Lung (tissue), 12 donors: Measurements from ENCODE around the gene GALNT9. TPM values are rescaled to one million over a fixed set of nuclear protein-coding genes. Genes with fewer than 3 reads are reported as not detected.

Experiments
- ATAC-seq: fragments of 200-7000 bp; cut with Tn5 transposase; one replicate; pipeline ENCODE4 v1.9.1; 2020; ENCODE audit warnings: moderate number of reproducible peaks; ENCODE audit not compliant: insufficient read depth, low FRiP score
- DNase-seq, 3 donors: peaks; one replicate each; pipeline ENCODE4 v3.0.0-alpha.2; 2013 to 2017
- H3K27ac ChIP-seq, 2 donors: one replicate each; pipeline ENCODE4 v1.5.1; 2013; ENCODE audit warnings: mild to moderate bottlenecking in 2 of 2, moderate library complexity in 2 of 2, control low read depth in 1 of 2, inconsistent platforms in 1 of 2, low read depth in 1 of 2, low read length in 1 of 2
- H3K27me3 ChIP-seq, 3 donors: one replicate each; pipeline ENCODE4 v1.5.1; 2013; ENCODE audit warnings: low read length in 2 of 3; ENCODE audit not compliant: control insufficient read depth in 3 of 3, insufficient read depth in 3 of 3
- H3K36me3 ChIP-seq, 4 donors: one replicate each; pipeline ENCODE4 v1.5.1; 2013; ENCODE audit warnings: low read length in 4 of 4, mild to moderate bottlenecking in 1 of 4, moderate library complexity in 1 of 4; ENCODE audit not compliant: control insufficient read depth in 4 of 4, insufficient read depth in 4 of 4
- H3K4me1 ChIP-seq, 5 donors: one replicate each; pipeline ENCODE4 v1.5.1; 2013; ENCODE audit warnings: low read length in 5 of 5, mild to moderate bottlenecking in 2 of 5, moderate library complexity in 1 of 5; ENCODE audit not compliant: control insufficient read depth in 5 of 5, insufficient read depth in 5 of 5
- H3K4me3 ChIP-seq: one replicate; pipeline ENCODE4 v1.5.1; 2013; ENCODE audit warnings: mild to moderate bottlenecking, control low read depth, moderate library complexity
- H3K9ac ChIP-seq, 2 donors: one replicate each; pipeline ENCODE4 v1.5.1; 2013; ENCODE audit warnings: low read length in 2 of 2, control low read depth in 1 of 2; ENCODE audit not compliant: insufficient read depth in 1 of 2
- H3K9me3 ChIP-seq, 4 donors: one replicate each; pipeline ENCODE4 v1.5.1; 2013; ENCODE audit warnings: low read length in 3 of 4, mild to moderate bottlenecking in 1 of 4, moderate library complexity in 1 of 4; ENCODE audit not compliant: control insufficient read depth in 4 of 4, insufficient read depth in 3 of 4
- CTCF ChIP-seq: IDR thresholded peaks from 2 replicates; pipeline ENCODE4 v1.5.1; 2012; ENCODE audit warnings: mild to moderate bottlenecking; ENCODE audit errors: control extremely low read depth, extremely low read depth
- WGBS, 2 donors: extraction: QIAGEN DNeasy Blood & Tissue Kit; methylation state at CpG; one replicate each; pipeline ENCODE4 v1.1.7; 2013; 5-methylcytosine and 5-hydroxymethylcytosine counted together
- polyA plus RNA-seq, 2 donors: library from polyadenylated mRNA; stranded (reverse); fragments of 200-250 nt; gene quantifications; one replicate each; pipeline ENCODE4 v1.2.1, GENCODE V29; 2013
- total RNA-seq, 2 donors: library from RNA; depleted of rRNA in 1 of 2; stranded (reverse); fragments of >200 nt in 1 of 2; gene quantifications; one replicate each; pipeline ENCODE4 v1.2.1, GENCODE V29; 2014 to 2021
- donor health status: control.
- donor health status: control.
- donor health status: Bipolar disorder and iron deficiency.
- donor health status: healthy.
- donor health status: DM: yes; HTN: yes; CAD: no.

Gene GALNT9
- total and polyA plus RNA-seq, 4 donors: 0.13 to 1.7 (median 0.79) TPM

GRCh38 chr12:132345126-132345525 lies 15.7 kb upstream of the GALNT9 start:
- TF ChIP-seq CTCF: no peak
- Histone ChIP-seq H3K36me3 (no peaks in the 10 kb centered on the region), H3K4me1 (peaks cover 0 to 8% (median 0%) of the 10 kb centered on the region in 5 donors), H3K9me3 (peaks cover 0 to 12% (median 0%) of the 10 kb centered on the region in 4 donors), H3K27me3 (peaks cover 6 to 43% (median 8%) of the 10 kb centered on the region in 3 donors), H3K9ac (no peak overlapping the region), H3K4me3 (no peak overlapping the region), H3K27ac (no peak overlapping the region)
- ATAC-seq: no peak
- 66 to 73% methylated on average over 17 of the region's 17 CpGs for WGBS, 2 donors
- no peak for DNase-seq

GRCh38 chr12:132344601-132345000 lies 15.2 kb upstream of the GALNT9 start:
- H3K27ac ChIP-seq: no peak overlapping the region
- H3K27me3 ChIP-seq: peaks cover 6 to 41% (median 8%) of the 10 kb centered on the region in 3 donors
- DNase-seq (no peak), ATAC-seq (no peak)
- H3K4me1 ChIP-seq: peaks cover 0 to 8% (median 0%) of the 10 kb centered on the region in 5 donors
- no peak for TF ChIP-seq CTCF
- WGBS, 2 donors: 79 to 88% methylated on average over 23 of the region's 23 CpGs
- H3K9ac ChIP-seq: no peak overlapping the region
- H3K9me3 ChIP-seq: peaks cover 0 to 10% (median 0%) of the 10 kb centered on the region in 4 donors
- no peak overlapping the region for H3K4me3 ChIP-seq
- no peaks in the 10 kb centered on the region for H3K36me3 ChIP-seq

- peak in 1 of 3 donors; percentile 21 for DNase-seq
- no peak for TF ChIP-seq CTCF
- 80 to 83% methylated on average over 11 of the region's 11 CpGs for whole genome bisulfite sequencing, 2 donors
- no peak overlapping the region for H3K27ac ChIP-seq
- H3K9me3 ChIP-seq: peaks cover 0 to 10% (median 0%) of the 10 kb centered on the region in 4 donors
- H3K27me3 ChIP-seq: peaks cover 6 to 36% (median 8%) of the 10 kb centered on the region in 3 donors
- H3K4me1 ChIP-seq: peaks cover 0 to 8% (median 0%) of the 10 kb centered on the region in 5 donors
- H3K9ac ChIP-seq: no peak overlapping the region
- H3K36me3 ChIP-seq: no peaks in the 10 kb centered on the region
- no peak for ATAC-seq
- H3K4me3 ChIP-seq: no peak overlapping the region
These were observed 14.8 kb upstream of the GALNT9 start for GRCh38 chr12:132344181-132344580.
